ENCODE results near the gene IFNL3.
"Not testable (repeated sequence)": the region's sequence is repeated elsewhere in the genome, so short reads cannot be mapped to it uniquely, and the experiment has no call there.

DNA sequence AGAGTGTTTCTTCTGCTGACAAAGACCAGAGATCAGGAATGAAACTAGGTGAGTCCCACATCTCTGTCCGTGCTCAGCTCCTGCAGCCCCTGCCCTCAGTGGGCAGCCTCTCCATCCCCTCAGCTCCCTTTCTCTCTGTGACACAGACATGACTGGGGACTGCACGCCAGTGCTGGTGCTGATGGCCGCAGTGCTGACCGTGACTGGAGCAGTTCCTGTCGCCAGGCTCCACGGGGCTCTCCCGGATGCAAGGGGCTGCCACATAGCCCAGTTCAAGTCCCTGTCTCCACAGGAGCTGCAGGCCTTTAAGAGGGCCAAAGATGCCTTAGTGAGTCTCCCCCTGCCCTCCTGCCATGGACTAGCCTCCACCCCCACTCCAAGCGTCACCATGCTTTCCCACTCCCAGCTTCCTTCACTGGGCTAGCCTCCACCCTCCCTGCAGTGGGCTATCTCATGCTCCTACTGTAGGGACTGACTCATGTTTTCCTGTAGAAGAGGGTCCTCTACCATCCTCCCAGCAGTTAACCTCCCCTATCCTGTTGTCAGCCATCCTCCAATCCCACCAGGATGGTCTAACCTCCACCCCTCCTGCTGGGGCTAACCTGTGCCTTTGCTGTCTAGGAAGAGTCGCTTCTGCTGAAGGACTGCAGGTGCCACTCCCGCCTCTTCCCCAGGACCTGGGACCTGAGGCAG, 23.9 kb upstream of the IFNL3 start:
- TF ChIP-seq, protein P1, sequence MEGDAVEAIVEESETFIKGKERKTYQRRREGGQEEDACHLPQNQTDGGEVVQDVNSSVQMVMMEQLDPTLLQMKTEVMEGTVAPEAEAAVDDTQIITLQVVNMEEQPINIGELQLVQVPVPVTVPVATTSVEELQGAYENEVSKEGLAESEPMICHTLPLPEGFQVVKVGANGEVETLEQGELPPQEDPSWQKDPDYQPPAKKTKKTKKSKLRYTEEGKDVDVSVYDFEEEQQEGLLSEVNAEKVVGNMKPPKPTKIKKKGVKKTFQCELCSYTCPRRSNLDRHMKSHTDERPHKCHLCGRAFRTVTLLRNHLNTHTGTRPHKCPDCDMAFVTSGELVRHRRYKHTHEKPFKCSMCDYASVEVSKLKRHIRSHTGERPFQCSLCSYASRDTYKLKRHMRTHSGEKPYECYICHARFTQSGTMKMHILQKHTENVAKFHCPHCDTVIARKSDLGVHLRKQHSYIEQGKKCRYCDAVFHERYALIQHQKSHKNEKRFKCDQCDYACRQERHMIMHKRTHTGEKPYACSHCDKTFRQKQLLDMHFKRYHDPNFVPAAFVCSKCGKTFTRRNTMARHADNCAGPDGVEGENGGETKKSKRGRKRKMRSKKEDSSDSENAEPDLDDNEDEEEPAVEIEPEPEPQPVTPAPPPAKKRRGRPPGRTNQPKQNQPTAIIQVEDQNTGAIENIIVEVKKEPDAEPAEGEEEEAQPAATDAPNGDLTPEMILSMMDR (IDR thresholded peaks at IDR 0.05): not testable (repeated sequence)
- TF ChIP-seq POLR2A (IDR thresholded peaks at IDR 0.05): not testable (repeated sequence)
